Retina (tissue), 1 donor: Measurements from ENCODE around the gene PTPN3.

Experiments
- DNase-seq: peaks from one replicate; pipeline ENCODE4 v3.0.0-alpha.2; 2016

The PTPN3 gene

GRCh38 chr9:109419531-109419930, 78.6 kb downstream of the PTPN3 start:
- no peak for DNase-seq

DNA sequence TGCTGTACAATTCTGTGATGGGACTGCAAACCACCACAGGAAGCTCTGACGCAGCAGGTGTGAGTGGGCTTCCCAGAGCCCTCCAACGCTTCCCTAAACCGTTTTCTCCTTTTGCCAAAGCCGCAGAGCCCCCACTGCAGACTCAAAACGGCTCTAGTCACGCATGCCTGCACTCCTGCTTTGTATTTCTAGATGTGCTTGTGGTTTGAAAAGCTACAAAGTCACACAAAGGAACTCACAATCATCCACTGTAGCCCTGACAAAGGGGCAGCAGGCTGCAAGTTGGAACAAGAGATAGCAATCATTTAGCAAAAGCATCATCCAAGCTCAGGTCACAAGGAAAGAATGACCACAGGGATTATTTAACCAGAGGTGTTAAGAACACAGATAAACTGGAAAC, 79.3 kb downstream of the PTPN3 start:
- no peak for DNase-seq

DNA sequence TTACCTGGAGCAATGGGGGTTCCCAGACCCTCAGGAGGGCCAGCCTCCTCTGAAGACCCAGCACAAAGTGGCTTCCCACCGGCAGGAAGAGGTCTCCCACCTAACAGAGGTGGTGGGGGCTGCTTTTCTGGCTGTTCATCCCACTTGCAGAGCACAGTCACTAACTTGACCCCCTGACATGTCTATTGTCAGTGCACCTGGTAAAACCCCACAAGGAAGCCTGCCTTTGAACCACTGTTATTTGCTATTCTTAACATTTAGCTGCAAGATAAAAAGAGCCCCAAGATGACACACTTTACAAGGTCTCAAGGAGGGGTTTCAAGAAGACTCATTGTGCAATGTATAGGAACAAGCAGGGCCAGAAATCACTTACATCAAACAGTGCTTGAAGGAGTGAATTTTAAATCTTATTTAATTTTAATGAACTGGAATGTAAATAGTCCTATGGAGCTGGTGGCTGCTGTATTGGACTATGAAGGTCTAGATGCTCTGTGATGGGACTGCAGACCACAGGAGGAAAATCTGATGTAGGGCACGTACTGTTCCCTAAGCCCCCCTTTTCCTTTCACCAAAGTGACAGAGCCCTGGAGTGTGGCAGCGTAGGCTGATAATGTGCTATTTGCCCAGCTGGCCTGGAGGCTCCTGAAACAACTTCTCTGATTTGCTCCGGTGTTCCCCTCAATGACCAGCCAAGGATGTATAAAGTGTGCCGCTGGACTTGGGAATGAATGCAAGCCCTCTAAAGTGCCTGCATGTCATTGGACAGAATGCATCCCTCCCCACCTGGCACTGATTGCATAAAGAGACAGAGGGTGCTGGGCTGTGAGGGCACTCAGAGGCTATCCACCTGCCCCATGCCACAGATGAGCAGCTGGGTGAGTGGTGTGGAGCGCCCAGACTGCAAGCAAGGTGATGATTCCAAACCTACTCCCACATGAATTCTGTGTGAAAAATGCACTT, 80.2 kb downstream of the PTPN3 start:
- DNase-seq, result no peak

DNA sequence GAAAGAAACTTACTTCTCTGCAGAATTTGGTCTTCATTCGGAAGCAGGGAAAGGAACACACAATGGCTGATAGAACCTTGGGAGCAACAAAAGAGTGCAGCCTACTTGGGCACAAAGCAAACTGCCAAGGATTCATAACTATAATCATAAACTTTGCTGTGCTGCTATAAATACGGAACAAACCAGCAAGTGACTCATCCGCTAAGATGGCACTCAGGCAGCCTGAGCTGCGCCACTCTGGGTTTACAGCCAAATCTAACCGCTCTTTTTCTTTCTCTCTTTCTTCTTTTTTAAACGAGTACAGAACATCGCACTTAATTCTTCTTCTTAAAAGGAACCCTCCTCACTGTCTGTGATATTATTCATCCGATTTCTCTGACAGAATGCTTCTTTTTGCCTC, 81.1 kb downstream of the PTPN3 start:
- no peak for DNase-seq

- no peak for DNase-seq
These were observed 81.9 kb downstream of the PTPN3 start for GRCh38 chr9:109416135-109416706.

- DNase-seq, result no peak
These were observed 83.9 kb downstream of the PTPN3 start for GRCh38 chr9:109414125-109414785.

DNA sequence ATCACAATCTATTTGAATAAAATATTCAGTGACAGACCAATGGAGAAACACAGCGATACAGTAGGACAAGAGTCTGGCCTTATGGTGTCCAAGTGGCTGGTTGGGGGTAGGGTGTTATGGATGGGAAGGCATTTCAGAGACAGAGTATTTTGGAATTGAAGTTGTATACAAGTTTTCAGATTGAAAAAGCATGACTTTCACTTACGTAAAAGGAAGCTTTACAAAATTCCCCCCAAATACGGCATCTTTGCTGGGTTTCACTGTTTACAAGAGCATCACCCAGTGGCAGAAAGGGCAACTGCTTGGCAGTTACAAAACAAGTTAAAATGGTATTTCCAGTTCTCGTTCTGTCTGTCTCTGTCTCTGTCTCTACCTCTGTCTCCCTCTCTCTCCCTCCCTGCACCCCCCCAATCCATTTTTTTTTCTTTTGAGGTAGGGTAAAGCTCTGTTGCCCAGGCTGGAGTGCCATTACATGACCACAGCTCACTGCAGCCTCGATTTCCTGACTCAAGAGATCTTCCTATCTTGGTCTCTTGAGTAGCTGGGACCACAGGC, 86.2 kb downstream of the PTPN3 start:
- peak; percentile 27 for DNase-seq

DNA sequence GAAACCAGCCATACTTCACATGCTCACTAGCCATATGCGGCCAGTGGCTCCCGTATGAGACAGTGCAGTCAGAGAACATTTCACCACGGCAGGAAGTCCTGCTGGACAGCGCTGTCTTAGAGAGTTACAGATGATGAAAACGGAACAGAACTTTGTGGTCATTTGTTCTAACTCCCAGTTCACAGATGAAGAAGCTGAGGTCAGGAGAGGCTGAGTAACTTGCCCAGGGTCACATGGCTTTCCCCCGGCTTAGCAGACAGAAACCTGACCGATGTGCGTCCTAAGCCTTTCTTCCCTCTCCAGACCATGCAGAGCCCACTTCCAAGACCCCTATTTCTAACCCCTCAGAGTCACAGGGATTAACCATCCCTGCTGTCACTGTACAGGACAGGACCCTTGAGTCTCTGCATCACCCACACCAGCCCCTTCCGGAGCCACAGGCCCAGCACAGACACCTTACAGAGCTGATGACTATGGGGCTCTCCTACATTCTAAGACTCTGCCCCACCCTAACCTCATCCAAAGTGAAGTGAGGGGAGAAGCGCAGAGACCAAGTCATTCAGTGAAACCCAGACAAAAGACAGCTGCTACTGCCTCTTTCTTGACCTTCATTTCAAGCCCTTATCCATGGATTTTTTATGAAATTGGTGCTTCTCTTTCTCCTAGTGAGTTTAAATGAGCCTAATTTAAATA, 86.9 kb downstream of the PTPN3 start:
- no peak for DNase-seq

- no peak for DNase-seq
These were observed 88.2 kb downstream of the PTPN3 start for GRCh38 chr9:109409773-109410397.

DNA sequence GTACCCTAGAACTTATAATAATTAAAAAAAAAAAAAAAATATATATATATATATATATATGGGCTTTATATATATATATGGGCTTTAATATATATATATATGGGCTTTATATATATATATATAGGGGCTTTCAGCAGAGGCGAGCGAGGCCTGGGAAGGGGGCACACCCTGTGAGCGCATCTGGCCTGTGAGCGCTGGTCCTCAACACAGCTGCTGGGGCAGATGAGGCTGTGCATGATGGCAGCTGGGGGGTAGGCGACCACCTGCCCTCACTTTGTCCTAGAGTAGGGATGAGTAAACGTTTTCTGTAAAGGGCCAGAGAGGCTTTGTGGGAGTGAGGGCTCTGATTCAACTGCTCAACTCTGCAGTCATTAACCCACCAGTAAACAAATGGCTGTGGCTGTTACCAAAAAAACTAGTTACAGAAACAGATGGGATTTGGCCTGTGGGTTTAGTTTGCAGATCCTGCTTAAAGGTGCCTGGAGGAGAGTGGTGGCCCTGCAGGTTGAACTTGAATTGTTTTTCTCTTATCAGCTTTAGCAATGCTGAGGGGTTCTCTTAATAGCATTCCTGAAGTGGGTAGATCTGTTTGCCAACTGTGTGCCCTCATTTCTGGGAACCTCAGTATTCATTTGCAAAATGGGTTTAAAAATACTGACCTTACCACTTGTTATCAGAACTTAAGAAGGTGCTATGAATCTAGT, 89.2 kb downstream of the PTPN3 start:
- DNase-seq, result no peak

GRCh38 chr9:109403766-109404320, 94.3 kb downstream of the PTPN3 start:
- DNase-seq, result peak; percentile 31

DNA sequence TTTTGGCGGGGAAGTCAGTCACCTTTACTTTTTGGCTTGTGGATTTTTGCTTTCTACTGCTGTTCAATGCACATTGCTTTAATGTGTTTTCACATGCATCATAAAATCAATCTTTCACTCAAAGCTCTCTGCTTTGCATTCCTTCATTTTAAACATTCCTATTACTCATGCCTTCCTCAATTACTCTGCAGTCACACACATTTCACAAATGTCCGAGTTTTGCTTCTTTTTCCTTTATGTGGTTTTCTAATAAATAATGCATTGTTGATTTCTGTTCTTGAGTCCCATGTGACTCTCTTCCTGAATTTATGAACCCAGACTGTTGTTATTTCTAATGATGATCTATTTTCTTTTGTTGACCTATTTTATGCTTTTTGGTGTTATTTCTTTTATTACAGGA, 95.0 kb downstream of the PTPN3 start:
- DNase-seq, result no peak

- DNase-seq, result no peak
These were observed 96.2 kb downstream of the PTPN3 start for GRCh38 chr9:109401990-109402318.

GRCh38 chr9:109401169-109401989, 96.7 kb downstream of the PTPN3 start:
- peak; percentile 44 for DNase-seq

DNA sequence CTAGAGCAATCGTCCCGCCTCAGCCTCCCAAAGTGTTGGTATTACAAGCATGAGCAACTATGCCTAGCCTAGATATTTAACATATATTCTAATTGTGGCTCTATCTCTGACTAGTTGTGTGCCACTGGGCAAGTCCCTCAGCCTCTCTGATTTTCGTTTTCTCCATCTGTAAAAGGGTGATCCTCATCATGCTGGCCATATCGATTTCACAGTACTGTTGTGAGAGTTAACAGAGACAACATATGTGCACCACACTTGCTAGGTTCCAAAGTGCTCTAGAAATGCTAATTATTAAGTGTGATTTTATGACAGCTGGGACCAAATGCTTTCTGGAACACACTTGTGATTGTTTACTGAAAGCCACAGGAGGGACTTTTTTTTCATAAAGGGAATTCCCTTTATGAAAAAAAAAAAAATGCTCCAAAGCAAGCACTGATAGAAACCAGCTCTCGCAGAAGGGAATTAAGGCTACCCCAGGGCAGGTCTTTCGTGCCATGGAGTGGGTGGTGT, 98.8 kb downstream of the PTPN3 start:
- DNase-seq, result no peak

DNA sequence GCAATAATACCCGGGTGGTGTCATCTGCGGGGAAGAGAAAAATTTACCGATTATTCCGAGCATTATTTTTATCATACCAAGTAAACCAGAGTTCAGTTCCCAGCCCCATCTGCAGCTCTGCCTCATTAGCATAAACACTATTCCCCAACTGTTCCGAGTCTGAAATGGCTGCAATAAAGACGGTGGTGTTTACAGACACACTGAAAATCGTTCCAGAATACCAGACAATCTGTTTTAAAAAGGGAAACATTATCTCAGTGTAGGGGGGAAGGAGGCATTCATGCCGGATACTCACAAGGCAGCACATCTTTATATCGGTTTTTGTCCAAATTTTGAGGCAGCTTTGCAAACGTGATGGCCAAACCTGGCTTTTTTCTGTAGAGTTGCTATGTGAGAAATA, 106.9 kb downstream of the PTPN3 start:
- DNase-seq, result no peak

- DNase-seq, result no peak
These were observed 110.3 kb downstream of the PTPN3 start for GRCh38 chr9:109387856-109388255.

DNA sequence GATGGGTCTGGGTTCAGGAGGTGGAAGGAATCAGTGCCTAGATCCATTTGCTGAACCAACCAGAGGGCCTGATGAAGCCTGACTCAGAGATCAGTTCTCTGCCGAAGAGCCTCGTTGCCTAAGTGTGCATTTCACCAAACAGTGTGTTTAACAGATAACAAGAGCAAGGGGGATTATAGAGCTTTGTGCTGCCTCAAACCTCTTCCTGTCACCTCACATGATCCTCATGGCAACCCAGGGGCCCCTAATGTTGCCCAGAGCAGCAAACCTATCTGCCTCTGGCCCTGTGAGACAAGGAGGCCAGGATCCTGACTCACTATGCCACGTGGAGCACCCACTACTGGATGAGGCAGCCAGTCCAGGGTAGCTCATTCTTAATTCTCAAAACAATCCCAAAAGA, 110.9 kb downstream of the PTPN3 start:
- no peak for DNase-seq

GRCh38 chr9:109385499-109385898, 112.6 kb downstream of the PTPN3 start:
- DNase-seq, result no peak

DNA sequence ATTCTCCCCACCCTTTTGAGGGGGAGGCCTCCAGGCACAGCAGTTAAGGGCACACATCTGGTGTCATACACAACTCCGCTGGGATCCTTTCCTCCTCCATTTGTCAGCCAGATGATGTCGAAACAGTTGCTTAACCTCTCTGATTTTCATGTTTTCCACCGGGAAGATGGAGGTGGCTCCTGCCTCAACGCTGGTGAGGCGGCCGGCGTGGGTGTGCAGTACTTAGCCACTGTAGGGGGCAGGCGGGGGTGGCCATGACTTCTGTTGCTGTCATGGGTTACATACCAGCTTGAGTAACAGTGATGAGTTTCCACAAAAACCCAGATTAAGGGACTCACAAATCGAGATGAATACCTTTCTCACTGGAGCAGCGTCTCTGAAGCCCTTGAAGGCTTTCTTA, 114.2 kb downstream of the PTPN3 start:
- DNase-seq, result no peak
